SH-SY5Y (cell line): ENCODE results near the gene INAFM2.

Source experiments
- GATA2 ChIP-seq: IDR thresholded peaks from 2 replicates; pipeline ENCODE4 v1.6.1; 2011; ENCODE audit warnings: mild to moderate bottlenecking, low read depth, low read length
- GATA3 ChIP-seq: IDR thresholded peaks from 2 replicates; pipeline ENCODE4 v1.6.1; 2011; ENCODE audit warnings: low read depth, mild to moderate bottlenecking, low read length, moderate library complexity

Gene INAFM2

GRCh38 chr15:40309344-40309862, 14.1 kb upstream of the INAFM2 start:
- TF ChIP-seq GATA2, result no peak
- TF ChIP-seq GATA3, result no peak

GRCh38 chr15:40310001-40310959, 13.2 kb upstream of the INAFM2 start:
- TF ChIP-seq GATA2 (no peak), GATA3 (no peak)

DNA sequence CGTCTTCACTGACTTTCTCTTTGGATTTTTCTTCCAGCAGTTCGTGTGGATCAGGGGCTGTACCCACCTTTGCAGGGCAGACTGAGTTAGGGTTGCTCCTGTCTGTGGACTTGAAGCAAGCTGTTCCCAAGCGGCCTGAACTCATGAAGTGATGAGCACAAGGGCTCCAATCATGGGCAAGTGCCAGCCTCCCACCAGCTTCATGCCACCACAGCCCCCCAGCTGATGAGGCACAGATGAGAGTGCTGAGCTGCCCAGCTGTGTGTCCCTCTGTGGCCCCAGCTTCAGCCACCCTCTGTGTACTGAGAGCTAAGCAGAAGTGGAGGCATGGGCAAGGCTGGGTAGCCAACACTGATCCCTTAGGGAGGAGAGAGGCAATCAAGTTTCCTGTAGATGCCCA, 12.5 kb upstream of the INAFM2 start:
- TF ChIP-seq GATA3, result no peak

- TF ChIP-seq GATA2 (no peak), GATA3 (no peak)
Observed at GRCh38 chr15:40312370-40313158, 10.9 kb upstream of the INAFM2 start.

DNA sequence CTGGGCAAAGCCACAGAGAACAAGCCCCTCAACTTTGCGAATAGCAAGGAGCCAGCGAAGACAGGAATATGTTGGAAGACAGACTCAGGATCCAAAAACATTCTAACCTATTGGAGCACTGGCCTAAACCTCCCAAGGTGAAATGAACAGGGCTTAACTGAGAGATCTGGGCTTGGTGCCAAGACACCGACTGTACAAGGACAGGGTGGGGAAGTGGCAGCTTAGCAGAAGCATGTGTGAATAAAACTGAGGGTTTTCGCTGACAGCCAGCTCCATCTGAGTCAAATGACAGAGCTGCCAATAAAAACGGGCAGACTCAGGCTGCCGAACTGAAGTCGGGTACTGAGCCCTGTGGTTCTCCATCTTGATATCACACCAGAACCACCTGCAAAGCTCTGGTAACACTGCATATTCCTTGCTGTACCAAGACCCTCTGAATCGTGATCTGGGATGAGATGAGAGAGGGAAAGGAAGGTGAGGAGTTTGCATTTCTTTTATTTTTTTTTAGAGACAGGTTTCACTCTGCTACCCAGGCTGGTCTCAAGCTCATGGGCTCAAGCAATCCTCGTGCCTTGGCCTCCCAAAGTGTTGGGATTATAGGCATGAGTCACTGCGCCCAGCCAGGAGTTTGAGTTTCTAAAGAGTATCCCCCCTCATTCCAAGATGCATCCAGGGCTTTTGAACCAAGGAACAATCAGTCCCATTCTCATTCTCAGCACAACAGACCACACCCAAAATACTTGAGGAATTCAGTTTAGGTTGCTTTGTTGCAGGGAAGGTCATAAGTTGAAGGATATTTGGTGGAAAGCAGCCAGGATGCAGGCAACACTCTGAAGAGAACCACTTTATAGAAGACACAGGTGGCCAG, 9.7 kb upstream of the INAFM2 start:
- TF ChIP-seq GATA3 (no peak), GATA2 (peak; percentile 18; the same call in 1 of the 2 replicates)

- TF ChIP-seq GATA2, result no peak
Observed at GRCh38 chr15:40314723-40315276, 8.7 kb upstream of the INAFM2 start.

GRCh38 chr15:40316931-40317330, 6.6 kb upstream of the INAFM2 start:
- TF ChIP-seq GATA3 (no peak), GATA2 (no peak)

DNA sequence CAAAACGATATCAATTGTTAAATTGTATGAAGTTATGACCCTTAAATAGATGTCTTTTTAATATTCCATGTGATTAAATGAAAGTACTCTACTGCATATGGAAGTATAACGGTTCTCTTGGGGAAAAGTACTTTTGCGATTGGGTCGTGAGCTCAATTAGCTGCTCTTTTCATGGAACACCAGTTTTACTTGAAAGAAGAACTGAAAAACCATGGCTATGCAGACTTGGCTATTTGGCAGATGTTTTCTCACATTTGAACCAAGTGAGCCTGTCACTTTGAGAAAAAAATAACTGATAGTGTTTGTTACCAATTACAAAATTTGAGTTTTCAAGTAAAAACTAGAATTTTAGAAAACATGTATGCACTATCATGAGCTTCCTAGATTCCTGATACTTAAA, 5.9 kb upstream of the INAFM2 start:
- TF ChIP-seq GATA3 (no peak), GATA2 (no peak)

GRCh38 chr15:40320409-40320808, 3.1 kb upstream of the INAFM2 start:
- TF ChIP-seq GATA2 (no peak), GATA3 (no peak)

GRCh38 chr15:40320931-40321371, 2.5 kb upstream of the INAFM2 start:
- TF ChIP-seq GATA2, result no peak
- no peak for TF ChIP-seq GATA3

DNA sequence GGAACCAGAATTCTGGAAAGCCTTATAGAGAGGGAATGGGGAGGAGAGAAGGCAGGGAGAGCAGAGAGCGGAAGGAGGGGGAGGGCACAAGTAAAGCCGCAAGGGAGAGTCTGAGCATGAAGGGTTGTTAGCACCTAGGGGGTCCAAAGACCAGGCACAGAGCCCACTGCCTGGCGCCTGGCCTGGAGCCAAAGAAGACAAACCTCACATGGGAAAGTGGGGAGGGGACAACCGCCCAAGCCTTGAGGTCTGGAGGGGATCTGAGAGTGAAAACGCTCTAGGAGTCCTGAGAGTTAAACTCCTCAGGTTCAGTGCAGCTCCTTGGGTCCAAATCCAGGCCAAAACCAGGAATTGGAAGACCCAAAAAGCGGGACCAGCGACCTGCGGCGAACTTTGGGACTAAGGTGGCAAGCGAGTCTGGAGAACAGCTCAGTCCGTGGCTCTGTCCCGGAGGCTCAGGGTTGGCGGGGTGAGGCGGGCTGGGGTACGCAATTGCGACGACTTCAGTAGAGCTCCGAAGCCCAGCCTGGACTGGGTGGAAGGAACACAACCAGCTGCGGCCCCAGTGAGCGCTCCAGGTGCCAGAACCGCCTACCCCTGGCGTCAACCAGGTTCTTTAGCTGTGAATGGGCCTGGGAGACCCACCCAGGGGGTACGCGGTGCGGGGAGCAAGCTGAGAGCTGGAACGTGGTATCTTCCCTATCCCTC, 807 bp upstream of the INAFM2 start:
- no peak for TF ChIP-seq GATA2
- TF ChIP-seq GATA3, result no peak

DNA sequence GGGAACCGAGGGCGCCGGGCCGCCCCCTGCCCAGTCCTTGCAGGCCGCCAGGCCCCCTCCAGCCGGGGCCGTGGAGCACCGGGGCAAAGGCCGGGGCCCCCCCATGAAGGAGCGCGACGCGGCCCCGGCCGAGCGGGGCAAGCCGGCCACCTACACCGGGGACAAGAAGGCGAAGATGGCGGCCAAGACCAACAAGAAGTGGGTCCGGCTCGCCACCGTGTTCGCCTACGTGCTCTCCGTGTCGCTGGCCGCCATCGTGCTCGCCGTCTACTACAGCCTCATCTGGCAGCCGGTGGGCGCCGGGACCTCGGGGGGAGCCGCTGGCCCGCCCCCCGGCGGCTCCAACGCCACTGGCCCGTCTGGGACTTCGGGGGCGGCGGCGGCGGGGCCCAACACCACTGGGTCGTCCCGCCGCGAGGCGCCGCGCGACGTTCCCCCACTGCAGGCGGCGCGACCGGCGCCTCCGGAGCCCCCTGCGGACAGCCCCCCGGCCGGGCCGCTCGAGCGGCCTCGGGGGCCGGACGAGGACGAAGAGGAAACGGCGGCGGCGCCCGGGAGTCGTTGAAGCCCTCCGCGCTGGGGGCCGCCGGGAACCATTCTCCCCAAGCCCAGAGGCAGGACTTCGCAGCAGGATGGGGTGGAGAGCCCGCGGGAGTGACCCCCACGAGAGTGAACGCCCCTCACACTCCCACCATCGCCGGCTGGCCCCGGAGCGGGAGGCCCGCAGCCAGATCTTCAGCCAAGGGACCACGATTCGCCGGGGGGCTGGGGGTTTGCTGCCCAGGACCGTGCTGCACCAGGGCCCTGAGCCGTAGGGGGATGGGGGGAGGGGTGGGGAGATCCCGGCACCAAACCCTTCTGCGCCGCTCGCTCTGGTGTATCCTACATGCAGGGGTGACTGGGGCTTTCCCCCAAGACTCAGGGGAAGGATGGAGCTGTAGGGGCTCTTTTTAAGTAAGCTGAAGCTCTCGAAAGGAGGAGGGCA, 753 bp downstream of the INAFM2 start:
- TF ChIP-seq GATA2 (no peak), GATA3 (no peak)
